Measurements from ENCODE around the gene USP3.

USP3 gene

GRCh38 chr15:63495780-63496488 is 8.5 kb upstream of the USP3 start:
- Mint-ChIP-seq H3K9me3 (no peaks in the 10 kb centered on the region), H3K27ac (no peak overlapping the region), H3K27me3 (no peaks in the 10 kb centered on the region), H3K36me3 (ENCODE audit: low read depth) (no peaks in the 10 kb centered on the region), H3K4me1 (ENCODE audit: low read depth) (peaks cover 73% of the 10 kb centered on the region), H3K4me3 (no peak overlapping the region)
- intact Hi-C loops (cut with micrococcal nuclease): no loop called here

- Mint-ChIP-seq H3K36me3 (ENCODE audit: low read depth) (peaks cover 7% of the 10 kb centered on the region), H3K4me1 (ENCODE audit: low read depth) (peaks cover 75% of the 10 kb centered on the region), H3K27ac (no peak overlapping the region), H3K27me3 (no peaks in the 10 kb centered on the region), H3K4me3 (no peak overlapping the region), H3K9me3 (no peaks in the 10 kb centered on the region)
- intact Hi-C loops (cut with micrococcal nuclease): no loop called here
Observed at GRCh38 chr15:63497642-63498467, 6.5 kb upstream of the USP3 start.

- Mint-ChIP-seq H3K4me3 (no peak overlapping the region), H3K27me3 (no peaks in the 10 kb centered on the region)
Observed at GRCh38 chr15:63499175-63499549, 5.2 kb upstream of the USP3 start.

GRCh38 chr15:63499611-63500010 is 4.8 kb upstream of the USP3 start:
- Mint-ChIP-seq H3K9me3 (no peaks in the 10 kb centered on the region), H3K4me3 (no peak overlapping the region), H3K27me3 (no peaks in the 10 kb centered on the region), H3K27ac (no peak overlapping the region), H3K36me3 (ENCODE audit: low read depth) (peaks cover 11% of the 10 kb centered on the region), H3K4me1 (ENCODE audit: low read depth) (peaks cover 61% of the 10 kb centered on the region)
- intact Hi-C loops (cut with micrococcal nuclease): loop anchor here (1.0 to 10.0 kb wide), 2 partner anchors 8 to 215 kb away; no protein-coding TSS in a partner anchor

More at GRCh38 chr15:63499175-63499549, 5.2 kb upstream of the USP3 start:
- Mint-ChIP-seq H3K4me1 (ENCODE audit: low read depth) (peaks cover 66% of the 10 kb centered on the region), H3K9me3 (no peaks in the 10 kb centered on the region), H3K27ac (no peak overlapping the region), H3K36me3 (ENCODE audit: low read depth) (peaks cover 7% of the 10 kb centered on the region)
- intact Hi-C loops (cut with micrococcal nuclease): no loop called here

- H3K36me3 Mint-ChIP-seq (ENCODE audit: low read depth): peaks cover 13% of the 10 kb centered on the region
- no peaks in the 10 kb centered on the region for H3K27me3 Mint-ChIP-seq
- peaks cover 54% of the 10 kb centered on the region for H3K4me1 Mint-ChIP-seq (ENCODE audit: low read depth)
- intact Hi-C loops (cut with micrococcal nuclease): loop anchor here (1.0 to 10.0 kb wide), 2 partner anchors 9 to 216 kb away; no protein-coding TSS in a partner anchor
- no peak overlapping the region for H3K27ac Mint-ChIP-seq
- no peaks in the 10 kb centered on the region for H3K9me3 Mint-ChIP-seq
- peak overlapping the region; percentile 46 for H3K4me3 Mint-ChIP-seq
Observed at GRCh38 chr15:63500265-63501250, 3.8 kb upstream of the USP3 start.

- intact Hi-C loops (cut with micrococcal nuclease): loop anchor here (10.0 kb wide), 1 partner anchor 217 kb away; no protein-coding TSS in a partner anchor
- Mint-ChIP-seq H3K36me3 (ENCODE audit: low read depth) (peaks cover 13% of the 10 kb centered on the region), H3K4me3 (peak overlapping the region; percentile 46), H3K4me1 (ENCODE audit: low read depth) (peaks cover 52% of the 10 kb centered on the region), H3K27me3 (no peaks in the 10 kb centered on the region), H3K9me3 (no peaks in the 10 kb centered on the region), H3K27ac (no peak overlapping the region)
Observed at GRCh38 chr15:63501256-63502089, 2.9 kb upstream of the USP3 start.

- H3K9me3 Mint-ChIP-seq: no peaks in the 10 kb centered on the region
- no peaks in the 10 kb centered on the region for H3K27me3 Mint-ChIP-seq
- peaks cover 54% of the 10 kb centered on the region for H3K4me1 Mint-ChIP-seq (ENCODE audit: low read depth)
- intact Hi-C loops (cut with micrococcal nuclease): loop anchor here (10.0 kb wide), 1 partner anchor 217 kb away; no protein-coding TSS in a partner anchor
- peak overlapping the region; percentile 87 for H3K4me3 Mint-ChIP-seq
- H3K36me3 Mint-ChIP-seq (ENCODE audit: low read depth): peaks cover 13% of the 10 kb centered on the region
- no peak overlapping the region for H3K27ac Mint-ChIP-seq
Observed at GRCh38 chr15:63502137-63502766, 2.1 kb upstream of the USP3 start.

GRCh38 chr15:63502843-63503738 is 1.3 kb upstream of the USP3 start:
- Mint-ChIP-seq H3K36me3 (ENCODE audit: low read depth) (peaks cover 13% of the 10 kb centered on the region), H3K27ac (no peak overlapping the region), H3K9me3 (no peaks in the 10 kb centered on the region), H3K4me3 (peak overlapping the region; percentile 87), H3K27me3 (no peaks in the 10 kb centered on the region), H3K4me1 (ENCODE audit: low read depth) (peaks cover 55% of the 10 kb centered on the region)
- intact Hi-C loops (cut with micrococcal nuclease): loop anchor here (10.0 kb wide), 1 partner anchor 218 kb away; no protein-coding TSS in a partner anchor

- intact Hi-C loops (cut with micrococcal nuclease): loop anchor here (1.0 to 10.0 kb wide), 3 partner anchors 16 to 219 kb away; no protein-coding TSS in a partner anchor
- peaks cover 13% of the 10 kb centered on the region for H3K36me3 Mint-ChIP-seq (ENCODE audit: low read depth)
- H3K9me3 Mint-ChIP-seq: no peaks in the 10 kb centered on the region
- H3K4me1 Mint-ChIP-seq (ENCODE audit: low read depth): peaks cover 62% of the 10 kb centered on the region
- no peak overlapping the region for H3K27ac Mint-ChIP-seq
- H3K27me3 Mint-ChIP-seq: no peaks in the 10 kb centered on the region
- H3K4me3 Mint-ChIP-seq: peak overlapping the region; percentile 87
Observed at GRCh38 chr15:63503739-63504246, 600 bp upstream of the USP3 start.

GRCh38 chr15:63504979-63505841 is 817 bp downstream of the USP3 start:
- H3K9me3 Mint-ChIP-seq: no peaks in the 10 kb centered on the region
- peak overlapping the region; percentile 88 for H3K4me3 Mint-ChIP-seq
- no peak overlapping the region for H3K27ac Mint-ChIP-seq
- H3K4me1 Mint-ChIP-seq (ENCODE audit: low read depth): peaks cover 66% of the 10 kb centered on the region
- no peaks in the 10 kb centered on the region for H3K27me3 Mint-ChIP-seq
- H3K36me3 Mint-ChIP-seq (ENCODE audit: low read depth): peaks cover 13% of the 10 kb centered on the region
- intact Hi-C loops (cut with micrococcal nuclease): loop anchor here (1.0 to 10.0 kb wide), 4 partner anchors 18 to 220 kb away; no protein-coding TSS in a partner anchor

GRCh38 chr15:63505842-63506222 is 1.4 kb downstream of the USP3 start:
- Mint-ChIP-seq H3K4me1 (ENCODE audit: low read depth) (peaks cover 66% of the 10 kb centered on the region), H3K9me3 (no peaks in the 10 kb centered on the region), H3K27me3 (no peaks in the 10 kb centered on the region), H3K4me3 (peak overlapping the region; percentile 77), H3K36me3 (ENCODE audit: low read depth) (peaks cover 13% of the 10 kb centered on the region), H3K27ac (no peak overlapping the region)
- intact Hi-C loops (cut with micrococcal nuclease): loop anchor here (2.0 to 10.0 kb wide), 3 partner anchors 36 to 221 kb away; no protein-coding TSS in a partner anchor

Measured in dendritic cell treated with granulocyte-macrophage colony-stimulating factor and Interleukin-4, amounts not matched to agents 40 ng/mL and 50 ng/mL, for 4 days (primary cell).